SK-N-SH treated with all-trans-retinoic acid at 6 μM for 48 hours (cell line): ENCODE measurements around the gene IKBKE.

Source experiments
- ARNTL ChIP-seq: fragments of 450-650 bp; formaldehyde crosslinking; IDR thresholded peaks from 2 replicates; pipeline ENCODE4 v1.5.0; 2020; ENCODE audit warnings: low read depth, mild to moderate bottlenecking, moderate library complexity, borderline replicate concordance
- ESRRG ChIP-seq: fragments of 250-450 bp; sonication (Bioruptor Pico); IDR thresholded peaks from 2 replicates; pipeline ENCODE4 v1.6.1; 2021; ENCODE audit warnings: mild to moderate bottlenecking
- OSR1 ChIP-seq: fragments of 250-450 bp; sonication (Bioruptor Pico); IDR thresholded peaks from 2 replicates; pipeline ENCODE4 v1.8.0; 2022; ENCODE audit warnings: moderate library complexity, mild to moderate bottlenecking, inconsistent platforms
- PPARA ChIP-seq: fragments of 250-450 bp; sonication (Bioruptor Pico); IDR thresholded peaks from 2 replicates; pipeline ENCODE4 v1.5.0; 2020; ENCODE audit warnings: mild to moderate bottlenecking, borderline replicate concordance
- ZFP30 ChIP-seq: fragments of 450-650 bp; formaldehyde crosslinking; IDR thresholded peaks from 2 replicates; pipeline ENCODE4 v1.5.0; 2022; ENCODE audit warnings: mild to moderate bottlenecking, moderate library complexity
- TF ChIP-seq, protein P1 (sequence below): fragments of 250-450 bp; sonication (Bioruptor Pico); IDR thresholded peaks from 2 replicates; pipeline ENCODE4 v1.8.0; 2020; ENCODE audit warnings: mild to moderate bottlenecking, moderate library complexity, borderline replicate concordance

- TF ChIP-seq OSR1 (CRISPR knock-in tag) = no peak
- TF ChIP-seq ARNTL = no peak
- TF ChIP-seq, protein P1, sequence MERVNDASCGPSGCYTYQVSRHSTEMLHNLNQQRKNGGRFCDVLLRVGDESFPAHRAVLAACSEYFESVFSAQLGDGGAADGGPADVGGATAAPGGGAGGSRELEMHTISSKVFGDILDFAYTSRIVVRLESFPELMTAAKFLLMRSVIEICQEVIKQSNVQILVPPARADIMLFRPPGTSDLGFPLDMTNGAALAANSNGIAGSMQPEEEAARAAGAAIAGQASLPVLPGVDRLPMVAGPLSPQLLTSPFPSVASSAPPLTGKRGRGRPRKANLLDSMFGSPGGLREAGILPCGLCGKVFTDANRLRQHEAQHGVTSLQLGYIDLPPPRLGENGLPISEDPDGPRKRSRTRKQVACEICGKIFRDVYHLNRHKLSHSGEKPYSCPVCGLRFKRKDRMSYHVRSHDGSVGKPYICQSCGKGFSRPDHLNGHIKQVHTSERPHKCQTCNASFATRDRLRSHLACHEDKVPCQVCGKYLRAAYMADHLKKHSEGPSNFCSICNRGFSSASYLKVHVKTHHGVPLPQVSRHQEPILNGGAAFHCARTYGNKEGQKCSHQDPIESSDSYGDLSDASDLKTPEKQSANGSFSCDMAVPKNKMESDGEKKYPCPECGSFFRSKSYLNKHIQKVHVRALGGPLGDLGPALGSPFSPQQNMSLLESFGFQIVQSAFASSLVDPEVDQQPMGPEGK (CRISPR knock-in tag) = no peak
- no peak for TF ChIP-seq PPARA (CRISPR knock-in tag)
- TF ChIP-seq ESRRG (CRISPR knock-in tag) = no peak
- no peak for TF ChIP-seq ZFP30 (CRISPR knock-in tag)
Observed at GRCh38 chr1:206477110-206477509, 6.8 kb downstream of the IKBKE start.
